HEK293 (cell line): Measurements from ENCODE around the gene PLEKHJ1.
A peak's percentile ranks its signal among the peaks of the same experiment; 100 is the strongest.

ENCODE experiments used
- CTCF ChIA-PET: fragments of 350-600 bp; formaldehyde crosslinking; extraction: SDS; loops from one replicate; lab custom pipeline; 2021; ENCODE audit warnings: antibody characterized with exemption; lab: Yijun Ruan, JAX
- POLR2A ChIA-PET: fragments of 300-600 bp; formaldehyde crosslinking; extraction: SDS; loops from one replicate; lab custom pipeline; 2020; ENCODE audit warnings: antibody characterized with exemption, inconsistent platforms; lab: Yijun Ruan, JAX
- H3K27ac ChIP-seq: fragments of 200-500 bp; sonication (Bioruptor generic); 2 replicates; pipeline ENCODE4 v1.5.1; 2014; ENCODE audit warnings: low read depth, low read length, control low read depth, inconsistent platforms; ENCODE audit errors: extremely low read depth
- H3K36me3 ChIP-seq, 2 experiments: fragments of 200-500 bp in 1 of 2; sonication (Bioruptor generic) in 1 of 2; 1 replicate in 1 of 2; 2 replicates in 1 of 2; pipeline ENCODE4 v1.5.1; 2014 to 2017; ENCODE audit warnings: inconsistent platforms in 2 of 2, low read length in 2 of 2; ENCODE audit not compliant: control insufficient read depth in 2 of 2, insufficient read depth in 1 of 2
- H3K4me1 ChIP-seq: fragments of 200-500 bp; sonication (Bioruptor generic); 2 replicates; pipeline ENCODE4 v1.5.1; 2014; ENCODE audit warnings: mild to moderate bottlenecking, low read length, inconsistent platforms; ENCODE audit not compliant: control insufficient read depth, insufficient read depth
- H3K4me3 ChIP-seq: 2 replicates; pipeline ENCODE4 v1.5.1; 2011; ENCODE audit warnings: low read depth, mild to moderate bottlenecking, control low read depth, low read length, moderate library complexity
- H3K9me3 ChIP-seq: fragments of 200-500 bp; sonication (Bioruptor generic); 2 replicates; pipeline ENCODE4 v1.5.1; 2014; ENCODE audit warnings: low read depth, low read length, inconsistent platforms; ENCODE audit not compliant: control insufficient read depth, insufficient read depth
- EGR2 ChIP-seq: fragments of 450-650 bp; formaldehyde crosslinking; IDR thresholded peaks from 2 replicates; pipeline ENCODE4 v1.5.1; 2016; ENCODE audit warnings: low read depth, missing biosample characterization, missing genetic modification characterization
- KLF9 ChIP-seq: fragments of 450-650 bp; formaldehyde crosslinking; IDR thresholded peaks from 2 replicates; pipeline ENCODE4 v1.5.1; 2016; ENCODE audit warnings: missing biosample characterization, missing genetic modification characterization, low read depth
- ZBTB48 ChIP-seq: fragments of 450-650 bp; formaldehyde crosslinking; IDR thresholded peaks from 2 replicates; pipeline ENCODE4 v1.5.1; 2016; ENCODE audit warnings: missing biosample characterization, missing genetic modification characterization
- ZBTB8A ChIP-seq: fragments of 450-650 bp; formaldehyde crosslinking; IDR thresholded peaks from 2 replicates; pipeline ENCODE4 v1.5.1; 2016; ENCODE audit warnings: missing biosample characterization, missing genetic modification characterization
- ZNF221 ChIP-seq: fragments of 450-650 bp; formaldehyde crosslinking; IDR thresholded peaks from 2 replicates; pipeline ENCODE4 v1.5.1; 2017; ENCODE audit warnings: missing biosample characterization, missing genetic modification characterization, borderline replicate concordance
- ZNF596 ChIP-seq: fragments of 450-650 bp; IDR thresholded peaks from 2 replicates; pipeline ENCODE4 v1.5.0; 2018; ENCODE audit warnings: missing biosample characterization, mild to moderate bottlenecking, missing genetic modification characterization, moderate library complexity
- ZNF629 ChIP-seq: fragments of 450-650 bp; formaldehyde crosslinking; IDR thresholded peaks from 2 replicates; pipeline ENCODE4 v1.5.1; 2017; ENCODE audit warnings: missing biosample characterization, missing genetic modification characterization
- TF ChIP-seq, protein P1 (sequence below): fragments of 450-650 bp; formaldehyde crosslinking; IDR thresholded peaks from 2 replicates; pipeline ENCODE4; 2016; ENCODE audit warnings: missing biosample characterization, missing genetic modification characterization
- TF ChIP-seq, protein P2 (sequence below): fragments of 450-650 bp; formaldehyde crosslinking; IDR thresholded peaks from 2 replicates; pipeline ENCODE4 v1.5.1; 2016; ENCODE audit warnings: missing biosample characterization, missing genetic modification characterization
- TF ChIP-seq, protein P3 (sequence below): fragments of 450-650 bp; formaldehyde crosslinking; IDR thresholded peaks from 2 replicates; pipeline ENCODE4 v1.5.1; 2016; ENCODE audit warnings: missing biosample characterization, missing genetic modification characterization

PLEKHJ1 gene

DNA sequence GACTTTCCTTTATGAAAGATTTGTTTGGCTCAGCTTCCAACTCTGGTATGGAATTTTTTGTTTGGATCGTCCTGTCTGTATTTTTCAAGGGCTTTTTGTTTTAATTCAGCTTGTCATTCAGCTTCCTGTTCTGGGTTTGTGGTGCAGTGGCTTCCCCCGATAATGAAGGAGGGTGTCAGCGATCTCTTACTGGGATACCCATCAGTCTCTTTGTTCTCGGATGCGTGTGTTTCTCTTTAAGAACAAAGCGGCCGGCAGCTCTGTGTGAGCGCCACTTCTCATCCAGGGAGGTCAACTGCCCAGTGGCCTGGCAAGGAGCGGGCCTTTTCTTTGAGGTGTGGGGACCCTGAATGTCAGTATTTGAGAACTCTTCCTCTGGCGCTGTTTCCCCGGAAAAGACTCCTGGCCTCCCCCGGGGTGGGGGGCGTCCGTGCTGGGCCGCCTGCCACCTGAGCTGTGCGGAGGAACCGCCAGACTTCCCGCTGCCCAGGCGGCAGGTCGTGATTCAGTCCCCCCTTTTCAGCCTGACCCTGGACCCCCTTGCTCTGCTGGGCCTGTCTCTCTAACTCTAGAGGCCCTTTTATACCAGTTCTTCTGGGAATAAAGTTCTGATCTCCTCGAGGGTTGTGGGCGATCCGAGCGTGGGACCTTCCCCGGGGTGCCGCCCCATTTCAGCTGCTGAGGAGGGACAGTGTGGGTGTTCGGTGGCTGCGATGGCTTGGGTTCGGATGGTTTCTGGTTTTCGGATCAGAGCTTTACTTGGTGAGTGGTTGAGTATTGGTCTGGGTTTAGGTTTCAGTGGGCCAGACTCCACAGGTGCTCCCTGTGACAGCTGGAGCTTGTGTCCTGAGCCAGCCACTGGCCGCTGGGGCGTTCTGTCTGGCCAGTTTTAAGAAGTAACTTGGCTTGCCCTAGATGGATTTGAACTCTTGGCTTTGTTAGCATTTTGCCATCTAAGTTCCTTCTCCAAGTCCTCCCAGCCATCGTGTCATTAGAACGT lies 3.9 kb upstream of the PLEKHJ1 start (continued):
- TF ChIP-seq, protein P1, sequence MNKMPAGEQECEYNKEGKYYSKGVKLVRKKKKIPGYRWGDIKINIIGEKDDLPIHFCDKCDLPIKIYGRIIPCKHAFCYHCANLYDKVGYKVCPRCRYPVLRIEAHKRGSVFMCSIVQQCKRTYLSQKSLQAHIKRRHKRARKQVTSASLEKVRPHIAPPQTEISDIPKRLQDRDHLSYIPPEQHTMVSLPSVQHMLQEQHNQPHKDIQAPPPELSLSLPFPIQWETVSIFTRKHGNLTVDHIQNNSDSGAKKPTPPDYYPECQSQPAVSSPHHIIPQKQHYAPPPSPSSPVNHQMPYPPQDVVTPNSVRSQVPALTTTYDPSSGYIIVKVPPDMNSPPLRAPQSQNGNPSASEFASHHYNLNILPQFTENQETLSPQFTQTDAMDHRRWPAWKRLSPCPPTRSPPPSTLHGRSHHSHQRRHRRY (tag by site-specific recombination) = no peak
- peak; percentile 88 for TF ChIP-seq EGR2 (tag by site-specific recombination)
- no peak for TF ChIP-seq ZBTB48 (tag by site-specific recombination)
- TF ChIP-seq, all 188 proteins: peak for 8

GRCh38 chr19:2239173-2239572 lies 3.0 kb upstream of the PLEKHJ1 start:
- TF ChIP-seq, protein P2, sequence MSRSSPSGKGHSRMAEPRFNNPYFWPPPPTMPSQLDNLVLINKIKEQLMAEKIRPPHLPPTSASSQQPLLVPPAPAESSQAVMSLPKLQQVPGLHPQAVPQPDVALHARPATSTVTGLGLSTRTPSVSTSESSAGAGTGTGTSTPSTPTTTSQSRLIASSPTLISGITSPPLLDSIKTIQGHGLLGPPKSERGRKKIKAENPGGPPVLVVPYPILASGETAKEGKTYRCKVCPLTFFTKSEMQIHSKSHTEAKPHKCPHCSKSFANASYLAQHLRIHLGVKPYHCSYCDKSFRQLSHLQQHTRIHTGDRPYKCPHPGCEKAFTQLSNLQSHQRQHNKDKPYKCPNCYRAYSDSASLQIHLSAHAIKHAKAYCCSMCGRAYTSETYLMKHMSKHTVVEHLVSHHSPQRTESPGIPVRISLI (tag by site-specific recombination) = peak; percentile 94; the same call in 1 of the 2 replicates
- TF ChIP-seq ZBTB8A = no peak
- 0 out of 2 replicates have a peak, but pooled peaks have one; percentile 23 for TF ChIP-seq ZNF596 (tag by site-specific recombination)
- TF ChIP-seq, all 188 proteins: peak for 2
- H3K27ac ChIP-seq = 0 out of 2 replicates have a peak overlapping the region, but pooled peaks have one; percentile 22
- peak overlapping the region; percentile 24 for H3K4me3 ChIP-seq
- ChIA-PET POLR2A (interaction anchor here (0.7 to 2.5 kb wide), 8 partner anchors 8 to 237 kb away, joined by 3 to 14 read pairs (median 6); partner anchors contain the start of genes AMH and GADD45B), CTCF (interaction anchor here (0.7 to 4.5 kb wide), 8 partner anchors 20 to 310 kb away, joined by 3 to 29 read pairs (median 4); no protein-coding TSS in a partner anchor)
- no peaks in the 10 kb centered on the region for H3K9me3 ChIP-seq
- peaks cover 4 to 52% of the 10 kb centered on the region in 2 experiments for H3K36me3 ChIP-seq
- H3K4me1 ChIP-seq = peaks cover 4% of the 10 kb centered on the region; the same call in 1 of the 2 replicates

GRCh38 chr19:2237869-2238153 lies 1.7 kb upstream of the PLEKHJ1 start:
- Histone ChIP-seq H3K4me3 (peak overlapping the region; percentile 84), H3K36me3 (peaks cover 4 to 51% of the 10 kb centered on the region in 2 experiments; a peak in 2 of 3 replicates), H3K4me1 (peaks cover 4% of the 10 kb centered on the region; the same call in 1 of the 2 replicates), H3K9me3 (no peaks in the 10 kb centered on the region), H3K27ac (peak overlapping the region; percentile 95; the same call in 1 of the 2 replicates)
- TF ChIP-seq, protein P3, sequence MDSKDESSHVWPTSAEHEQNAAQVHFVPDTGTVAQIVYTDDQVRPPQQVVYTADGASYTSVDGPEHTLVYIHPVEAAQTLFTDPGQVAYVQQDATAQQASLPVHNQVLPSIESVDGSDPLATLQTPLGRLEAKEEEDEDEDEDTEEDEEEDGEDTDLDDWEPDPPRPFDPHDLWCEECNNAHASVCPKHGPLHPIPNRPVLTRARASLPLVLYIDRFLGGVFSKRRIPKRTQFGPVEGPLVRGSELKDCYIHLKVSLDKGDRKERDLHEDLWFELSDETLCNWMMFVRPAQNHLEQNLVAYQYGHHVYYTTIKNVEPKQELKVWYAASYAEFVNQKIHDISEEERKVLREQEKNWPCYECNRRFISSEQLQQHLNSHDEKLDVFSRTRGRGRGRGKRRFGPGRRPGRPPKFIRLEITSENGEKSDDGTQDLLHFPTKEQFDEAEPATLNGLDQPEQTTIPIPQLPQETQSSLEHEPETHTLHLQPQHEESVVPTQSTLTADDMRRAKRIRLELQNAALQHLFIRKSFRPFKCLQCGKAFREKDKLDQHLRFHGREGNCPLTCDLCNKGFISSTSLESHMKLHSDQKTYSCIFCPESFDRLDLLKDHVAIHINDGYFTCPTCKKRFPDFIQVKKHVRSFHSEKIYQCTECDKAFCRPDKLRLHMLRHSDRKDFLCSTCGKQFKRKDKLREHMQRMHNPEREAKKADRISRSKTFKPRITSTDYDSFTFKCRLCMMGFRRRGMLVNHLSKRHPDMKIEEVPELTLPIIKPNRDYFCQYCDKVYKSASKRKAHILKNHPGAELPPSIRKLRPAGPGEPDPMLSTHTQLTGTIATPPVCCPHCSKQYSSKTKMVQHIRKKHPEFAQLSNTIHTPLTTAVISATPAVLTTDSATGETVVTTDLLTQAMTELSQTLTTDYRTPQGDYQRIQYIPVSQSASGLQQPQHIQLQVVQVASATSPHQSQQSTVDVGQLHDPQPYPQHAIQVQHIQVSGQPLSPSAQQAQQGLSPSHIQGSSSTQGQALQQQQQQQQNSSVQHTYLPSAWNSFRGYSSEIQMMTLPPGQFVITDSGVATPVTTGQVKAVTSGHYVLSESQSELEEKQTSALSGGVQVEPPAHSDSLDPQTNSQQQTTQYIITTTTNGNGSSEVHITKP (tag by site-specific recombination) = peak; percentile 85
- TF ChIP-seq ZNF629 (0 out of 2 replicates have a peak, but pooled peaks have one; percentile 2), KLF9 (tag by site-specific recombination) (0 out of 2 replicates have a peak, but pooled peaks have one; percentile 23), ZNF221 (tag by site-specific recombination) (no peak)
- ChIA-PET POLR2A (interaction anchor here (0.5 to 2.5 kb wide), 5 partner anchors 11 to 82 kb away, joined by 3 to 14 read pairs (median 5); partner anchors contain the start of gene AMH), CTCF (interaction anchor here (0.5 to 4.5 kb wide), 11 partner anchors 22 to 399 kb away, joined by 3 to 29 read pairs (median 3); no protein-coding TSS in a partner anchor)
